Endothelial cell (in vitro differentiated cells): Measurements from ENCODE around the gene GUCA2B. TPM values are rescaled to one million over a fixed set of nuclear protein-coding genes. Genes with fewer than 3 reads are reported as not detected.

Experiments
- DNase-seq: peaks from one replicate; pipeline ENCODE4 v3.0.0; 2021; ENCODE audit warnings: low spot score
- H3K27ac Mint-ChIP-seq: one replicate; pipeline ENCODE4 v1.8.0; 2021; ENCODE audit warnings: mixed read lengths, inconsistent platforms; ENCODE audit not compliant: unreplicated experiment
- H3K27me3 Mint-ChIP-seq: one replicate; pipeline ENCODE4 v1.8.0; 2021; ENCODE audit warnings: mild to moderate bottlenecking, moderate library complexity, mixed read lengths, inconsistent platforms; ENCODE audit not compliant: unreplicated experiment
- H3K36me3 Mint-ChIP-seq: one replicate; pipeline ENCODE4 v1.8.0; 2021; ENCODE audit warnings: mild to moderate bottlenecking, low read depth, mixed read lengths, inconsistent platforms; ENCODE audit not compliant: unreplicated experiment
- H3K4me1 Mint-ChIP-seq: one replicate; pipeline ENCODE4 v1.8.0; 2021; ENCODE audit warnings: mild to moderate bottlenecking, mixed read lengths, inconsistent platforms; ENCODE audit not compliant: unreplicated experiment
- H3K4me3 Mint-ChIP-seq: one replicate; pipeline ENCODE4 v1.8.0; 2021; ENCODE audit warnings: mild to moderate bottlenecking, mixed read lengths, inconsistent platforms; ENCODE audit not compliant: unreplicated experiment
- H3K9me3 Mint-ChIP-seq: one replicate; pipeline ENCODE4 v1.8.0; 2021; ENCODE audit warnings: mixed read lengths, inconsistent platforms; ENCODE audit not compliant: unreplicated experiment
- CTCF ChIP-seq: fragments of 200-600 bp; sonication (generic); IDR thresholded peaks from one replicate; pipeline ENCODE4 v1.5.0; 2021; ENCODE audit warnings: antibody characterized with exemption; ENCODE audit not compliant: unreplicated experiment
- total RNA-seq: library from RNA; stranded (reverse); fragmentation: NEBNext Ultra II Directional; extraction: Animal tissue kit (Norgen Biotek cat#: 25700); gene quantifications from one replicate; pipeline ENCODE4 v1.2.1, GENCODE V29; 2021; ENCODE audit not compliant: unreplicated experiment

Gene GUCA2B
- total RNA-seq, 1 donor from 2014 or later: not detected

GRCh38 chr1:42201986-42202385 is 48.8 kb downstream of the GUCA2B start:
- H3K4me3 Mint-ChIP-seq: no peak overlapping the region
- H3K4me1 Mint-ChIP-seq: no peaks in the 10 kb centered on the region
- H3K36me3 Mint-ChIP-seq: peaks cover 13% of the 10 kb centered on the region
- no peaks in the 10 kb centered on the region for H3K9me3 Mint-ChIP-seq
- TF ChIP-seq CTCF: no peak
- H3K27ac Mint-ChIP-seq: no peak overlapping the region
- no peaks in the 10 kb centered on the region for H3K27me3 Mint-ChIP-seq
- DNase-seq: no peak

Other genes with a start within 250 kb of the GUCA2B start
- gene HIVEP3, start 234.5 kb upstream of the GUCA2B start, total RNA-seq: 8.9 TPM
- gene GUCA2A, start 11.3 kb downstream of the GUCA2B start, total RNA-seq: not detected
- 65.9 TPM for gene FOXJ3, start 181.8 kb downstream of the GUCA2B start, total RNA-seq
- 0.10 TPM for gene RIMKLA, start 227.4 kb downstream of the GUCA2B start, total RNA-seq